Measurements from ENCODE around the gene MCHR2.
A peak's percentile ranks its signal among the peaks of the same experiment; 100 is the strongest.

The MCHR2 gene

GRCh38 chr6:100008857-100009256, 14.8 kb upstream of the MCHR2 start:
- Histone ChIP-seq H3K18ac (ENCODE audit: low read length) (no peak overlapping the region), H3K4me2 (ENCODE audit: low read length) (no peak overlapping the region), H3K4me3 (ENCODE audit: low read length) (no peak overlapping the region), H2BK5ac (ENCODE audit: low read length) (no peak overlapping the region), H3K79me2 (ENCODE audit: control insufficient read depth, insufficient read depth, low read length) (no peaks in the 10 kb centered on the region), H4K8ac (ENCODE audit: low read depth, low read length) (no peak overlapping the region), H3K23ac (ENCODE audit: low read length) (no peak overlapping the region), H3K9ac (ENCODE audit: low read length) (no peak overlapping the region), H3K79me1 (ENCODE audit: low read length) (no peaks in the 10 kb centered on the region), H3K4me1 (ENCODE audit: control insufficient read depth, low read depth, low read length) (no peaks in the 10 kb centered on the region), H3K4ac (ENCODE audit: low read depth, low read length) (no peak overlapping the region), H3K27me3 (ENCODE audit: insufficient read depth, low read length, poor library complexity) (no peaks in the 10 kb centered on the region), H4K5ac (ENCODE audit: low read length) (no peak overlapping the region), H3K36me3 (ENCODE audit: control insufficient read depth, insufficient read depth, low read length) (no peaks in the 10 kb centered on the region), H2BK15ac (replicated peaks; ENCODE audit: low read depth) (no peak overlapping the region), H2BK120ac (ENCODE audit: low read depth, low read length) (no peak overlapping the region), H3K56ac (ENCODE audit: low read length) (no peak overlapping the region), H2AK5ac (ENCODE audit: low read length) (no peak overlapping the region), H3K27ac (ENCODE audit: low read depth, low read length) (no peak overlapping the region)
- no peak for DNase-seq
- no CpG with 5 or more reads among the region's 6 CpGs for WGBS (ENCODE audit: extremely low coverage, insufficient coverage, low lambda C conversion rate)

GRCh38 chr6:100001915-100002388, 7.9 kb upstream of the MCHR2 start:
- Histone ChIP-seq H3K36me3 (ENCODE audit: control insufficient read depth, insufficient read depth, low read length) (no peaks in the 10 kb centered on the region), H3K27ac (ENCODE audit: low read depth, low read length) (no peak overlapping the region), H3K4me1 (ENCODE audit: control insufficient read depth, low read depth, low read length) (no peaks in the 10 kb centered on the region), H2AK5ac (ENCODE audit: low read length) (no peak overlapping the region), H3K23ac (ENCODE audit: low read length) (no peak overlapping the region), H2BK120ac (ENCODE audit: low read depth, low read length) (no peak overlapping the region), H3K18ac (ENCODE audit: low read length) (no peak overlapping the region), H3K4me2 (ENCODE audit: low read length) (no peak overlapping the region), H3K9ac (ENCODE audit: low read length) (no peak overlapping the region), H3K4me3 (ENCODE audit: low read length) (no peak overlapping the region), H3K56ac (ENCODE audit: low read length) (no peak overlapping the region), H2BK15ac (replicated peaks; ENCODE audit: low read depth) (no peak overlapping the region), H2BK5ac (ENCODE audit: low read length) (no peak overlapping the region), H3K79me2 (ENCODE audit: control insufficient read depth, insufficient read depth, low read length) (no peaks in the 10 kb centered on the region), H4K8ac (ENCODE audit: low read depth, low read length) (no peak overlapping the region), H3K27me3 (ENCODE audit: insufficient read depth, low read length, poor library complexity) (no peaks in the 10 kb centered on the region), H3K4ac (ENCODE audit: low read depth, low read length) (no peak overlapping the region), H4K5ac (ENCODE audit: low read length) (no peak overlapping the region), H3K79me1 (ENCODE audit: low read length) (no peaks in the 10 kb centered on the region)
- no CpG with 5 or more reads among the region's 3 CpGs for WGBS (ENCODE audit: extremely low coverage, insufficient coverage, low lambda C conversion rate)
- peak; percentile 56 for DNase-seq

- Histone ChIP-seq H3K27me3 (ENCODE audit: insufficient read depth, low read length, poor library complexity) (peaks cover 23% of the 10 kb centered on the region), H3K4me1 (ENCODE audit: control insufficient read depth, low read depth, low read length) (no peaks in the 10 kb centered on the region), H3K79me2 (ENCODE audit: control insufficient read depth, insufficient read depth, low read length) (no peaks in the 10 kb centered on the region), H4K8ac (ENCODE audit: low read depth, low read length) (no peak overlapping the region), H3K36me3 (ENCODE audit: control insufficient read depth, insufficient read depth, low read length) (no peaks in the 10 kb centered on the region), H2AK5ac (ENCODE audit: low read length) (no peak overlapping the region), H2BK15ac (replicated peaks; ENCODE audit: low read depth) (no peak overlapping the region), H3K23ac (ENCODE audit: low read length) (no peak overlapping the region), H3K79me1 (ENCODE audit: low read length) (no peaks in the 10 kb centered on the region), H3K4me2 (ENCODE audit: low read length) (no peak overlapping the region), H3K9ac (ENCODE audit: low read length) (no peak overlapping the region), H4K5ac (ENCODE audit: low read length) (no peak overlapping the region), H2BK120ac (ENCODE audit: low read depth, low read length) (no peak overlapping the region), H3K56ac (ENCODE audit: low read length) (no peak overlapping the region), H3K4ac (ENCODE audit: low read depth, low read length) (no peak overlapping the region), H3K4me3 (ENCODE audit: low read length) (no peak overlapping the region), H3K27ac (ENCODE audit: low read depth, low read length) (no peak overlapping the region), H2BK5ac (ENCODE audit: low read length) (no peak overlapping the region), H3K18ac (ENCODE audit: low read length) (no peak overlapping the region)
- no peak for DNase-seq
These were observed 3.1 kb upstream of the MCHR2 start for GRCh38 chr6:99997141-99997540.

GRCh38 chr6:99995916-99996315, 1.9 kb upstream of the MCHR2 start:
- Histone ChIP-seq H2BK15ac (replicated peaks; ENCODE audit: low read depth) (no peak overlapping the region), H3K9ac (ENCODE audit: low read length) (no peak overlapping the region), H3K79me2 (ENCODE audit: control insufficient read depth, insufficient read depth, low read length) (no peaks in the 10 kb centered on the region), H3K27ac (ENCODE audit: low read depth, low read length) (no peak overlapping the region), H3K4me2 (ENCODE audit: low read length) (no peak overlapping the region), H2BK120ac (ENCODE audit: low read depth, low read length) (no peak overlapping the region), H3K56ac (ENCODE audit: low read length) (no peak overlapping the region), H2AK5ac (ENCODE audit: low read length) (no peak overlapping the region), H2BK5ac (ENCODE audit: low read length) (no peak overlapping the region), H4K5ac (ENCODE audit: low read length) (no peak overlapping the region), H3K23ac (ENCODE audit: low read length) (no peak overlapping the region), H3K4me1 (ENCODE audit: control insufficient read depth, low read depth, low read length) (no peaks in the 10 kb centered on the region), H3K27me3 (ENCODE audit: insufficient read depth, low read length, poor library complexity) (peaks cover 23% of the 10 kb centered on the region), H3K18ac (ENCODE audit: low read length) (no peak overlapping the region), H3K36me3 (ENCODE audit: control insufficient read depth, insufficient read depth, low read length) (no peaks in the 10 kb centered on the region), H4K8ac (ENCODE audit: low read depth, low read length) (no peak overlapping the region), H3K4me3 (ENCODE audit: low read length) (no peak overlapping the region), H3K79me1 (ENCODE audit: low read length) (no peaks in the 10 kb centered on the region), H3K4ac (ENCODE audit: low read depth, low read length) (no peak overlapping the region)
- DNase-seq, result peak; percentile 17
- no CpG with 5 or more reads among the region's 1 CpG for WGBS (ENCODE audit: extremely low coverage, insufficient coverage, low lambda C conversion rate)

- Histone ChIP-seq H3K27ac (ENCODE audit: low read depth, low read length) (no peak overlapping the region), H2BK15ac (replicated peaks; ENCODE audit: low read depth) (no peak overlapping the region), H3K4me2 (ENCODE audit: low read length) (peak overlapping the region; percentile 66), H3K36me3 (ENCODE audit: control insufficient read depth, insufficient read depth, low read length) (no peaks in the 10 kb centered on the region), H3K79me2 (ENCODE audit: control insufficient read depth, insufficient read depth, low read length) (no peaks in the 10 kb centered on the region), H3K23ac (ENCODE audit: low read length) (no peak overlapping the region), H3K9ac (ENCODE audit: low read length) (no peak overlapping the region), H3K4me1 (ENCODE audit: control insufficient read depth, low read depth, low read length) (no peaks in the 10 kb centered on the region), H4K5ac (ENCODE audit: low read length) (no peak overlapping the region), H3K4ac (ENCODE audit: low read depth, low read length) (no peak overlapping the region), H3K18ac (ENCODE audit: low read length) (no peak overlapping the region), H2AK5ac (ENCODE audit: low read length) (no peak overlapping the region), H3K79me1 (ENCODE audit: low read length) (no peaks in the 10 kb centered on the region), H3K27me3 (ENCODE audit: insufficient read depth, low read length, poor library complexity) (peaks cover 23% of the 10 kb centered on the region), H3K4me3 (ENCODE audit: low read length) (no peak overlapping the region), H2BK120ac (ENCODE audit: low read depth, low read length) (no peak overlapping the region), H3K56ac (ENCODE audit: low read length) (peak overlapping the region; percentile 7), H4K8ac (ENCODE audit: low read depth, low read length) (no peak overlapping the region), H2BK5ac (ENCODE audit: low read length) (no peak overlapping the region)
- peak; percentile 1 for DNase-seq
- WGBS (ENCODE audit: extremely low coverage, insufficient coverage, low lambda C conversion rate), result no CpG with 5 or more reads among the region's 9 CpGs
These were observed 884 bp downstream of the MCHR2 start for GRCh38 chr6:99993146-99993532.

- no peaks in the 10 kb centered on the region for H3K79me1 ChIP-seq (ENCODE audit: low read length)
These were observed 2.1 kb downstream of the MCHR2 start for GRCh38 chr6:99991955-99992354.

More at GRCh38 chr6:99991955-99992354, 2.1 kb downstream of the MCHR2 start:
- Histone ChIP-seq H3K36me3 (ENCODE audit: control insufficient read depth, insufficient read depth, low read length) (no peaks in the 10 kb centered on the region), H3K27me3 (ENCODE audit: insufficient read depth, low read length, poor library complexity) (peaks cover 23% of the 10 kb centered on the region), H4K5ac (ENCODE audit: low read length) (no peak overlapping the region), H2BK5ac (ENCODE audit: low read length) (no peak overlapping the region), H3K18ac (ENCODE audit: low read length) (no peak overlapping the region), H2BK120ac (ENCODE audit: low read depth, low read length) (no peak overlapping the region), H3K56ac (ENCODE audit: low read length) (no peak overlapping the region), H3K4me2 (ENCODE audit: low read length) (no peak overlapping the region), H3K27ac (ENCODE audit: low read depth, low read length) (no peak overlapping the region), H4K8ac (ENCODE audit: low read depth, low read length) (no peak overlapping the region), H3K79me2 (ENCODE audit: control insufficient read depth, insufficient read depth, low read length) (no peaks in the 10 kb centered on the region), H2AK5ac (ENCODE audit: low read length) (no peak overlapping the region), H3K4me1 (ENCODE audit: control insufficient read depth, low read depth, low read length) (no peaks in the 10 kb centered on the region), H3K23ac (ENCODE audit: low read length) (no peak overlapping the region), H3K4me3 (ENCODE audit: low read length) (no peak overlapping the region), H3K4ac (ENCODE audit: low read depth, low read length) (no peak overlapping the region), H3K9ac (ENCODE audit: low read length) (no peak overlapping the region), H2BK15ac (replicated peaks; ENCODE audit: low read depth) (no peak overlapping the region)
- no peak for DNase-seq
- WGBS (ENCODE audit: extremely low coverage, insufficient coverage, low lambda C conversion rate), result no CpG with 5 or more reads among the region's 3 CpGs

Data from mesendoderm (in vitro differentiated cells).